Putamen (tissue), 1 donor: ENCODE results near the gene CCDC192.
"Not testable (repeated sequence)": the region's sequence is repeated elsewhere in the genome, so short reads cannot be mapped to it uniquely, and the experiment has no call there.

Experiments used
- DNase-seq: peaks from one replicate; pipeline ENCODE4 v3.0.0-alpha.2; 2016; ENCODE audit warnings: low spot score

CCDC192 gene

GRCh38 chr5:127766676-127767335 lies 63.6 kb downstream of the CCDC192 start:
- no peak for DNase-seq

GRCh38 chr5:127769386-127769785 lies 66.2 kb downstream of the CCDC192 start:
- DNase-seq: no peak

GRCh38 chr5:127770272-127770671 lies 67.1 kb downstream of the CCDC192 start:
- DNase-seq: no peak

DNA sequence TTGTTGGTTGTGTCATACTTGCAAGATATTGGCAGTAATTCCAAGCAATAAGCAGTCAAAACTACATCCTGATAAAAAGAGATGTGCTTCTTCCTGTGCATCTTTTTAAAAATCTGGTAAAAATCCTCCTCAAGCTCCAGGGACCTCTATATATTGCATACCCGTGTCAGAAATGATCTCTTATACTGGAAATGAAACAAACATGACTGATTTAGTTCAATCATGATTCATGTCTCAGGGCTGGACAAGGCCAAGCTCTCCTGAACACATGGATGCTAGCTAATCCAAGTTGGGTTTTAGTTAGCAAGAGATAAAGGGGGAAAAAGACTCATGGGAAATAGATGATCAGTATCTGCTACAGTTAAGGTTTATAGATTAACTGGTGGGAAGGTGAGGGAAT lies 69.3 kb downstream of the CCDC192 start:
- no peak for DNase-seq

DNA sequence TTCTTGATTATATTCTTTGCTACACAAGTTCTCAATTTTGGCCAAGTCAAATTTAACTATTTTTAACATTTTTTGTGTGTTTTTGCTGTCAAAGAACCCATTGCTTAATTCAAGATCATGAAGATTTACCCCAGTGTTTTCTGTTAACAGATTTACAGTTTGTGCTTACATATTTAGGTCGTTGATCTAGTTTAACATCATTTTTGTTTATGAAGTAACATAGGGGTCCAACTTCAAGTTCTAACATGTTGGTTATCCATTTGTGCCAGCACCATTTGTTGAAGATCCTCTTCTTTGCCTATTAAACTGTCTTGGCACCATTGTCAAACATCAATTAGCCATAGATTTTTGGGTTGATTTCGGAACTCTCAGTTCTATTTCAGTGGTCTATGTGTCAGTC lies 71.0 kb downstream of the CCDC192 start:
- no peak for DNase-seq

DNA sequence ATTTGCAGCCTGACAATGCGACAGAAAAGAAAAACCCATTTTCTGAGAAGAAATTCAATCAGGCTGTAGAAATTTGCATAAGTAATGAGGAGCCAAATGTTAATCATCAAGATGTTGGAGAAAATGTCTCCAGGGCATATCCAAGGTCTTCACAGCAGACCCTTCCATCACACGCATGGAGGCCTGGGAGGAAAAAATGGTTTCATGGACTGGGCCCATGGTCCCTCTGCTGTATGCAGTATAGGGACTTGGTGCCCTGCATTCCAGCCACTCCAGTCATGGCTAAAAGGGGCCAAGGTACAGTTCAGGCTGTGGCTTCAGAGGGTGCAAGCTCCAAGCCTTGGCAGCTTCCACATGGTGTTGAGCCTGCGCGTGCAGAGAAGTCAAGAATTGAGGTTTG lies 73.3 kb downstream of the CCDC192 start:
- DNase-seq: no peak

GRCh38 chr5:127777957-127778356 lies 74.8 kb downstream of the CCDC192 start:
- DNase-seq: no peak

DNA sequence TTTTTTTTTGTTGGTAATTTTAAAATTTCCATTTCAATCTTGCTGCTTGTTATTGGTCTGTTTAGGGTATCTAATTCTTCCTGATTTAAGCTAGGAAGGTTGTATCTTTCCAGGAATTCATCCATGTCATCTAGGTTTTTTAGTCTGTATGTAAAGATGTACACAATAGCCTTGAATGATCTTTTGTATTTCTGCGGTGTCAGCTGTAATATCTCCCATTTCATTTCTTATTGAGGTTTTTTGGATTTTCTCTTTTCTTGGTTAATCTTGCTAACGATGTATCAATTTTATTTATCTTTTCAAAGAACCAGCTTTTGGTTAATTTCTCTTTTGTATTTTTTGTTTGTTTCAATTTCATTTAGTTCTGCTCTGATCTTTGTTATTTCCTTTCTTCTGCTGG lies 79.3 kb downstream of the CCDC192 start:
- not testable (repeated sequence) for DNase-seq

GRCh38 chr5:127785098-127785927 lies 82.1 kb downstream of the CCDC192 start:
- no peak for DNase-seq

- DNase-seq: no peak
These were observed 88.2 kb downstream of the CCDC192 start for GRCh38 chr5:127791439-127791838.

DNA sequence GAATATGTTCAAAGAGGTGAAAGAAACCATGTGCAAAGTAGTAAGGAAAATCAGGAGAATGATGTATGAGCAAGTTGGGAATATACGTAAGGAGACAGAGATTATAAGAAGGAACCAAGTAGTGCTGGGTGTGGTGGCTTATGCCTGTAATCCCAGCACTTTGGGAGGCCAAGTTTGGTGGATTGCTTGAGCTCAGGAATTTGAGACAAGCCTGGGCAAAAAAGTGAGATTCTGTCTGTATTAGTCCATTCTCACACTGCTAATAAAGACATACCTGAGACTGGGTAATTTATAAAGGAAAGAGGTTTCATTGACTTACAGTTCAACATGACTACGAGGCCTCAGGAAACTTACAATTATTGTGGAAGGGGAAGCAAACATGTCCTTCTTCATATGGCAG lies 88.7 kb downstream of the CCDC192 start:
- DNase-seq: not testable (repeated sequence)

- DNase-seq: no peak
These were observed 89.9 kb downstream of the CCDC192 start for GRCh38 chr5:127793052-127793451.

GRCh38 chr5:127793879-127794278 lies 90.7 kb downstream of the CCDC192 start:
- no peak for DNase-seq

DNA sequence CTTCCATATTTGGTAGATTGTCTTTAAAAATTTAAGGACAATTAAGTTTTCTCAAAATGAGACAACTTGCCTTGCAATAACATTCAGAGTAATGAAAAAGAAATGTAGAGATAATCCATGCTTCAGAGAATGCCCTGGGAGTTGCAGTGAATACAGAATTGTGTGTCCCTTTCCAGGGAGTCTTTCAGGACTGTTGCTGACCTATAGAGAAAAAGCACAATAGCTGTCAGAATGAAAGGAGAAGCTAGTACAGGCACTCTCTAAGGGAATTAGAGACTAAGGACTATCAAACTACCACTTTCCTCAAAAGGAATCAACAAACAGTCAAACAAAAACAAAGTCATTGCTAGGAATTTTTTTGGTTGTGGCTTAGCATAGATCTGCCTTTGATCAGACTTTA lies 93.0 kb downstream of the CCDC192 start:
- no peak for DNase-seq

DNA sequence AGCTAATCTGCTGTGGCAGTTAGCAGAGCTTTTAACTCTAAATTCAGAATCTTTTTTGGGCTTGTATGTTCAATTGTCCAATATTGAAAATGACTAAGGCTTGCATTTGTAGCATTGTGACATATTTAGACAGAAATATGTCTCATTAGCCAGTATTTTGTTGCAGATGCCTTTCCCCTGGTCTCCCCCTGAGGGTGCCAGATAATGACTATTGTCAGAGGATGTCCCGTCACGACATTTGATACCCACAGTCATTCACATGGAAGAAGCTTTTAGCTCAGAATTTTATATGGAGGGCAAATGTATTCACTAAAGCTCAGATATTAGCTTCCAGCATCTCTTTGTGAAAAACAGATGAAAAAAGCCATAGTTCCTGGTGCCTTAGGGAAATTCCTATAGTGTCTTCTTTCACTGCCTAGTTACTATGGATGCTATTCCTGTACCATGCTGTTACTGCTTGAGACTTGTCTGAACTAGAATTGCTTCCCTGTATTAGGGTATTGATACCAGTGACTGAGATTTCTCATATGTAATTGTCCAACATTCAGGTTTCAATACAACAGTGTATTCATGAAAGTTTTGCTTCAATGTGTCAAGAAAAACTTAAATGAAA lies 96.2 kb downstream of the CCDC192 start:
- DNase-seq: peak; percentile 19

- no peak for DNase-seq
These were observed 98.7 kb downstream of the CCDC192 start for GRCh38 chr5:127801751-127802476.

DNA sequence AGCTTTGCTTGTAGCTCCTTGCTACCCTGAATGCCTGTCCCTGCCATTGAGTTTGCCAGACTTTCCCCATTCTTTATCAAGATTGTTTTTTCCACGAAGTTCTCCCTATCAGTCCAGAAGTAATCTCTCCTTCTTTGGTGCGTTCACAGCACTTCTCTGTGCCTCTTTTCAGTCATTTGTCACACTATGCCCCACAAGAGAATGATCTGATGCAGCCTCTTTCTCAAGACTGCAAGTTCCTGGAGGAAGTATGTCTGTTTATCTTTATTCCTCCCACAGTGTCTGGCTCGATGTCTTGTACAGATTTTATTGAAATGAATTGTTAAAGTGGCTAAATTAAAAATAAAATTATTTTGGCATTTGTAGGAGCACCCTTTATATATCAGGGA lies 99.3 kb downstream of the CCDC192 start:
- no peak for DNase-seq

GRCh38 chr5:127804886-127805426 lies 101.8 kb downstream of the CCDC192 start:
- DNase-seq: peak; percentile 63

DNA sequence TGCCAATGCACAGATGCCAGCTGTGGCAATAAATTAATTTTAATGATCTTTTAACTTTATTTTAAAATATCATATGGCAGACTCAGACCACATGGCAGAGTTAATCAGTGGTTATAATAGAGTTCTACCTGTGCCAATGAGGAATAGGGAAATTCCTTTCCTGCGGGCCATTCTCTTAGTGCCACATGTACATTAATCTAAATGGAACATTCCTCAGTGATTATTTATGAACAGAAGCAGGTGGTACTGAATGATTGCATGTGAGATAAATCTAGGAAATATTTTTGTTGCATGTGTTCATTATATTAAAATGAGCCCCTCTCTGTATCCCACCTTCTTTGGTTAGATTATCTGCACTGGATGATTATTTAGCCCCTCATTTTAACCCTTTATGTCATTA lies 102.3 kb downstream of the CCDC192 start:
- no peak for DNase-seq

GRCh38 chr5:127806776-127807175 lies 103.6 kb downstream of the CCDC192 start:
- no peak for DNase-seq

DNA sequence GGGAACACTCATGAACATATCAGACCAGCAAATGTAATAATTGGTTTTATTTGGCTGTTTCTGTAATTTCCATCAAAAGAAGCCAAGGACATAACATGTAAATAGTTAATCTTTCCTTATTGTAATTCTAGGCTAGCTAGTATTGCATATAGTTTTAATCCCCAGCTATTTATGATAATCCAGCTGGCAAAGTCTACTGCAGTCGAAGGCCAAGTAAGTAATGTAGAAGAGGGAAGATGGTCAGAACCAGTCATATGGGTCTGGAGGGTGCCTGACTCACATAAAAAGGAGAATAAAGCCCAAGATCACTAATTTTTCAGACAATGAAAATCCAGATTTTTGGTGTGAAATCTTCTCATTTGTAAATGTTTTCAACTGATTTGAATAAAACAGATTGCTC lies 106.3 kb downstream of the CCDC192 start:
- DNase-seq: no peak

GRCh38 chr5:127810017-127810416 lies 106.8 kb downstream of the CCDC192 start:
- DNase-seq: peak; percentile 30
